ENCODE data around the gene PSMD1.

The PSMD1 gene

DNA sequence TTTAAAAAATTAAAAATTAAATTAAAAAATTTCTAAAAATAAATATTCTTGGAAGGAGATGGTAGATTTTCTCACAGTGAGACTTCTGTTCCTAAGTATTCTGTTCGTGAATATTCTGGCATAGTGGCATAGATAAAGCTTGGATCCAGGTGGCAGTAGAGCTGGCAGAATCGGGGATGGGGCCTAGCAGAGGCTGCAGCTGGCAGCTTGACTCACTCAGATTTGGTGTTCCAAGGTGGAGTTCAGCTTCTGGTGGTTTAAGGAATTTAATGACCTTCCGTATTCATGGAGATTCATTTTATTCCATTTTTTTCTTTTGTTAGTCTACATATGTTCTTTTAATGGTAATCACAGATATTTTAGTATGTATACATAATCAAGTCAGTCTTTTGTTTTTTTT is 161.7 kb downstream of the PSMD1 start:
- no peak overlapping the region for H3K4me3 ChIP-seq (ENCODE audit: low read depth, low read length)
- no peak for DNase-seq (ENCODE audit: low read depth)
- TF ChIP-seq, protein P1, sequence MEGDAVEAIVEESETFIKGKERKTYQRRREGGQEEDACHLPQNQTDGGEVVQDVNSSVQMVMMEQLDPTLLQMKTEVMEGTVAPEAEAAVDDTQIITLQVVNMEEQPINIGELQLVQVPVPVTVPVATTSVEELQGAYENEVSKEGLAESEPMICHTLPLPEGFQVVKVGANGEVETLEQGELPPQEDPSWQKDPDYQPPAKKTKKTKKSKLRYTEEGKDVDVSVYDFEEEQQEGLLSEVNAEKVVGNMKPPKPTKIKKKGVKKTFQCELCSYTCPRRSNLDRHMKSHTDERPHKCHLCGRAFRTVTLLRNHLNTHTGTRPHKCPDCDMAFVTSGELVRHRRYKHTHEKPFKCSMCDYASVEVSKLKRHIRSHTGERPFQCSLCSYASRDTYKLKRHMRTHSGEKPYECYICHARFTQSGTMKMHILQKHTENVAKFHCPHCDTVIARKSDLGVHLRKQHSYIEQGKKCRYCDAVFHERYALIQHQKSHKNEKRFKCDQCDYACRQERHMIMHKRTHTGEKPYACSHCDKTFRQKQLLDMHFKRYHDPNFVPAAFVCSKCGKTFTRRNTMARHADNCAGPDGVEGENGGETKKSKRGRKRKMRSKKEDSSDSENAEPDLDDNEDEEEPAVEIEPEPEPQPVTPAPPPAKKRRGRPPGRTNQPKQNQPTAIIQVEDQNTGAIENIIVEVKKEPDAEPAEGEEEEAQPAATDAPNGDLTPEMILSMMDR (IDR thresholded peaks at IDR 0.05; ENCODE audit: control insufficient read depth, extremely low read depth, insufficient read depth) = no peak

DNA sequence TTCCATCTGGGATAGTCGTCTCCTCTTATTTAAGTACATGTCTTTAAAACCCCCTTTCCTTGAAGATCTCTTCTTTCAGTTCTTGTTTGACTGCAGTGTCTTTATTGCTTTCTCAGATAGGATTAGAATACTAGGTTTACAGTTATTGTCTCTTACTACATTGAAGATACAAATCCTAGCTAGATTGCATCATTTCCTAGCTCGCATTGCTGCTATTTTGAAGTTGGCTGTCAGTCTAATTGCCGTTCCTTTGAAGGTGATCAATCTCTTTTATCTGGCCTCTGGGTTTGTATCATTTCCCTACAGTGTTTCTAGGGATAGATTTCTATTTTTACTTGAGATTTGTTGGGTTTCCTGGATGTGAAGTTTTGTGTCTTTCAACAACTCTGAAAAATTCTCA is 162.6 kb downstream of the PSMD1 start:
- DNase-seq (ENCODE audit: low read depth) = no peak
- TF ChIP-seq, protein P1 (IDR thresholded peaks at IDR 0.05; ENCODE audit: control insufficient read depth, extremely low read depth, insufficient read depth) = no peak

DNA sequence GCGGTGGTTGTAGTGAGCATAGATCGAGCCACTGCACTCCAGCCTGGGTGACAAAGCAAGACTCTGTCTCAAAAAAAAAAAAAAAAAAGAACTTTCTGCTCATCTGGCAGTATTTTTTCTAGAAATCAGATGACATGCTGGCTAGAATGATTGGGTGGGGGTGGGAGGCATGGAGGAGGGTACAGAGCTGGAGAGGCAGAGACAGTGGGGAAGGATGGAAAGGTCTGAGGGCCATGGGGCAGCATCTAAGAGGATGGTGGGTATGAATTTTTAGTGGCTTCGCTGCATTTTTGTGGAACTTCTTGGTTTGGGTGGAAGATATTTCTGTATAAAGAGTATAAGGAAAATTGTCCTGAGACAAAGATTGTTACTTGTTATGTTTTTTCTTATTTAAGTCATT is 165.1 kb downstream of the PSMD1 start:
- TF ChIP-seq, protein P1 (IDR thresholded peaks at IDR 0.05; ENCODE audit: control insufficient read depth, extremely low read depth, insufficient read depth) = no peak
- no peak overlapping the region for H3K4me3 ChIP-seq (ENCODE audit: low read depth, low read length)
- no peak for DNase-seq (ENCODE audit: low read depth)

More for the DNA sequence above, 162.6 kb downstream of the PSMD1 start:
- H3K4me3 ChIP-seq (ENCODE audit: low read depth, low read length) = no peak overlapping the region

Data from LNCaP clone FGC (cell line).